HCT116 (cell line): ENCODE results near the gene IL3RA. TPM values are rescaled to one million over a fixed set of nuclear protein-coding genes. Genes with fewer than 3 reads are reported as not detected.
A peak's percentile ranks its signal among the peaks of the same experiment; 100 is the strongest.

Source experiments
- ATAC-seq: fragments of 200-7000 bp; cut with Tn5 transposase; 2 replicates; pipeline ENCODE4 v1.9.1; 2020; ENCODE audit warnings: mild to moderate bottlenecking, moderate library complexity
- BruUV-seq: library from RNA; stranded (reverse); fragments of 400-500 nt; replicated peaks from 2 replicates; lab custom pipeline; 2021; lab: Mats Ljungman, UMichigan
- CTCF ChIA-PET: fragments of 300-600 bp; sonication (Branson Sonifier 250); formaldehyde crosslinking; loops from one replicate; lab custom pipeline; 2021; ENCODE audit warnings: antibody characterized with exemption; lab: Charles Lee
- POLR2A ChIA-PET: fragments of 300-600, 350-600 bp; sonication (Branson Sonifier 250); formaldehyde crosslinking; loops from one replicate; lab custom pipeline; 2021; ENCODE audit warnings: antibody characterized with exemption; lab: Charles Lee
- RAD21 ChIA-PET, 2 experiments: fragments of 300-600 bp; sonication (Branson Sonifier 250); formaldehyde crosslinking; loops; one replicate each; lab custom pipeline; 2023; ENCODE audit warnings: low total read pairs in 2 of 2; ENCODE audit not compliant: uncharacterized antibody in 2 of 2, unreplicated experiment in 2 of 2, low non-redundant PET in 1 of 2; lab: Charles Lee
- DNase-seq: peaks from one replicate; pipeline ENCODE4 v3.0.0-alpha.2; 2010; ENCODE audit warnings: low read depth, low spot score
- H2AFZ ChIP-seq: fragments of 200-600 bp; shearing (Covaris generic), sonication (generic); 2 replicates; pipeline ENCODE4 v1.6.1; 2017; ENCODE audit warnings: low read depth, mixed run types, mixed read lengths, antibody characterized with exemption, low read length; ENCODE audit not compliant: poor library complexity, severe bottlenecking
- H3K27ac ChIP-seq: 2 replicates; pipeline ENCODE4 v1.5.1; 2012; ENCODE audit warnings: low read depth, low read length
- H3K27me3 ChIP-seq: fragments of 200-600 bp; sonication (generic); 2 replicates; pipeline ENCODE4 v1.6.1; 2016; ENCODE audit warnings: mixed run types, low read length, mixed read lengths; ENCODE audit not compliant: insufficient read depth
- H3K36me3 ChIP-seq, 2 experiments: fragments of 200-500 bp in 1 of 2; fragments of 200-600 bp in 1 of 2; sonication (Bioruptor generic) in 1 of 2; sonication (generic) in 1 of 2; 2 replicates each; pipeline versions ENCODE4 v1.5.1 to v1.6.1; 2014 to 2016; ENCODE audit warnings: low read length in 2 of 2, inconsistent platforms in 1 of 2, mixed read lengths in 1 of 2, mixed run types in 1 of 2; ENCODE audit not compliant: insufficient read depth in 2 of 2, control insufficient read depth in 1 of 2
- H3K4me1 ChIP-seq, 2 experiments: fragments of 200-600 bp in 1 of 2; sonication (generic) in 1 of 2; 2 replicates each; pipeline versions ENCODE4 v1.5.1 to v1.6.1; 2012 to 2017; ENCODE audit warnings: low read length in 2 of 2, inconsistent platforms in 1 of 2, mild to moderate bottlenecking in 1 of 2, mixed read lengths in 1 of 2, mixed run types in 1 of 2, moderate library complexity in 1 of 2; ENCODE audit not compliant: insufficient read depth in 2 of 2, control insufficient read depth in 1 of 2
- H3K4me2 ChIP-seq: fragments of 200-600 bp; sonication (generic); 2 replicates; pipeline ENCODE4 v1.6.1; 2017; ENCODE audit warnings: mixed run types, low read length, mixed read lengths
- H3K4me3 ChIP-seq, 2 experiments: fragments of 200-600 bp in 1 of 2; sonication (generic) in 1 of 2; replicated peaks in 1 of 2; 2 replicates each; pipeline ENCODE4 v1.5.1; 2011 to 2016; ENCODE audit warnings: low read length in 2 of 2, control low read depth in 1 of 2, low read depth in 1 of 2, mild to moderate bottlenecking in 1 of 2, mixed read lengths in 1 of 2, mixed run types in 1 of 2
- H3K79me2 ChIP-seq: fragments of 200-600 bp; sonication (generic); 2 replicates; pipeline ENCODE4 v1.6.1; 2017; ENCODE audit warnings: mild to moderate bottlenecking, mixed run types, low read length, moderate library complexity, mixed read lengths; ENCODE audit not compliant: insufficient read depth
- H3K9ac ChIP-seq: fragments of 200-600 bp; sonication (generic); 2 replicates; pipeline ENCODE4 v1.6.1; 2016; ENCODE audit warnings: low read length, mixed read lengths
- H3K9me2 ChIP-seq: fragments of 200-600 bp; sonication (generic), shearing (Covaris generic); 2 replicates; pipeline ENCODE4 v1.6.1; 2017; ENCODE audit warnings: mixed run types, mild to moderate bottlenecking, moderate library complexity; ENCODE audit not compliant: insufficient read depth
- H3K9me3 ChIP-seq, 2 experiments: fragments of 200-500 bp in 1 of 2; fragments of 200-600 bp in 1 of 2; sonication (Bioruptor generic) in 1 of 2; sonication (generic) in 1 of 2; 2 replicates each; pipeline ENCODE4 v1.6.1; 2014 to 2017; ENCODE audit warnings: low read length in 2 of 2, mixed read lengths in 2 of 2, inconsistent platforms in 1 of 2, low read depth in 1 of 2, mild to moderate bottlenecking in 1 of 2, mixed run types in 1 of 2, moderate library complexity in 1 of 2; ENCODE audit not compliant: control insufficient read depth in 1 of 2, insufficient read depth in 1 of 2
- H4K20me1 ChIP-seq: fragments of 200-600 bp; sonication (generic), shearing (Covaris generic); 2 replicates; pipeline ENCODE4 v1.6.1; 2017; ENCODE audit warnings: mixed run types, mild to moderate bottlenecking, moderate library complexity; ENCODE audit not compliant: insufficient read depth
- CEBPB ChIP-seq: IDR thresholded peaks from 2 replicates; pipeline ENCODE4 v1.6.1; 2012; ENCODE audit warnings: low read depth
- POLR2AphosphoS5 ChIP-seq: IDR thresholded peaks from 2 replicates; pipeline ENCODE4 v1.6.1; 2011; ENCODE audit warnings: mild to moderate bottlenecking, low read depth, low read length, moderate library complexity
- RAD21 ChIP-seq: IDR thresholded peaks from 2 replicates; pipeline ENCODE4 v1.6.1; 2012; ENCODE audit warnings: low read depth, mild to moderate bottlenecking
- SIN3A ChIP-seq: IDR thresholded peaks from 2 replicates; pipeline ENCODE4 v1.6.1; 2012; ENCODE audit warnings: low read depth
- ZFX ChIP-seq: fragments of 450-650 bp; IDR thresholded peaks from 2 replicates; pipeline ENCODE4 v1.6.1; 2017
- intact Hi-C: fragments of 100-400 bp; cut with micrococcal nuclease; formaldehyde crosslinking; loops from 2 replicates; pipeline ENCODE4 v1.10.0; 2022
- total RNA-seq: library from RNA; stranded (reverse); gene quantifications from one replicate; pipeline ENCODE4 v1.2.1, GENCODE V29; 2021; ENCODE audit not compliant: unreplicated experiment
- TF ChIP-seq, protein P1 (sequence below), 3 experiments: fragments of 200-600 bp in 1 of 3; sonication (generic) in 1 of 3; IDR thresholded peaks in 2 of 3; conservative IDR thresholded peaks in 1 of 3; 2 replicates each; pipeline ENCODE4 v1.5.1; 2012 to 2017; ENCODE audit warnings: low read depth in 2 of 3, low read length in 2 of 3, antibody characterized with exemption in 1 of 3, borderline replicate concordance in 1 of 3, control low read depth in 1 of 3, mild to moderate bottlenecking in 1 of 3, mixed read lengths in 1 of 3, mixed run types in 1 of 3, moderate library complexity in 1 of 3; ENCODE audit not compliant: insufficient read depth in 1 of 3
- TF ChIP-seq, protein P2 (sequence below): IDR thresholded peaks from 2 replicates; pipeline ENCODE4 v1.6.1; 2012
- TF ChIP-seq, protein P3 (sequence below): IDR thresholded peaks from 2 replicates; pipeline ENCODE4 v1.6.1; 2011; ENCODE audit warnings: mild to moderate bottlenecking, low read length, moderate library complexity; ENCODE audit not compliant: insufficient replicate concordance; ENCODE audit errors: extremely low read depth

Gene IL3RA
- total RNA-seq, 1 experiment from 2014 or later, result not detected

DNA sequence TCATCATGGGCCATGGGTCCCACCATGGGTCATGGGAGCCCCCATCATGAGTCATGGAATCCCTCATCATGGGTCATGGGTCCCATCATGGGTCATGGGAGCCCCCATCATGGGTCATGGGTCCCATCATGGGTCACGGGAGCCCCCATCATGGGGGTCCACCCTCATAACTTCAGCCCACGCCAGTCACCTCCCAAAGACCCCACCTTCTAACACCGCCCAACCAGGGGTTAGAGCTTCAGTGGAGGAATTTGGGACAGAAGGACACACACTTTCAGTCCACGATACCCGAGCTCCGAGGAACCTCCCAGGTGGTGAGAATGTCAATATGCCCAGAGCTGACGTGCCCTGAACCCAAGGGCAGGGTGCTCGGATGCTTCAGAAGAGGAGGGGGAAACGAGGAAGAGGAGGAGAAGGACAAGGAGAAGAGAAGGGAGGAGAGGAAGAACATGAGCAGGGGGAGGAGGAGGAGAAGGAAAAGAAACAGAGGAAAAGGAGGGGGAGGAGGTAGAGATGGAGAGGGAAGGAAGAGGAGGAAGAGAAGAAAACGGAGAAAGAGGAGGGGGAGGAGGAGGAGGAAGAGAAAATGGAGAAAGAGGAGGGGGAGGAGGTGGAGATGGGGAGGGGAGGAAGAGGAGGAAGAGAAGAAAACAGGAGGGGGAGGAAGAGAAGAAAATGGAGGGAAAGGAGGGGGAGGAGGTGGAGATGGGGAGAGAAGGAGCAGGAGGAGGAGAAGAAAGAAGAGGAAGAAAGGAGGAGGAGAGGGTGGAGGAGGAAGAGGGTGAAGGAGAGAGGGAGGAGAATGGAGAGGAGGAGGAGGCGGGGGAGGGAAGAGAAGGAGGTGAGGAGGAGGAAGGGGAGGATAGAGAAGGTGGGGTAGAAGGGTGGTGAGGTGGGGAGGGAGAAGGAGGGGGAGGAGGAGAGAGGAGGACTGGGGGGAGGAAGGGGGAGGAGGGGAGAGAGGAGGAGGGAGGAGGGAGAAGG, 17.7 kb downstream of the IL3RA start:
- TF ChIP-seq ZFX (no peak), POLR2AphosphoS5 (no peak), CEBPB (no peak), RAD21 (no peak), SIN3A (no peak)
- TF ChIP-seq, protein P1, sequence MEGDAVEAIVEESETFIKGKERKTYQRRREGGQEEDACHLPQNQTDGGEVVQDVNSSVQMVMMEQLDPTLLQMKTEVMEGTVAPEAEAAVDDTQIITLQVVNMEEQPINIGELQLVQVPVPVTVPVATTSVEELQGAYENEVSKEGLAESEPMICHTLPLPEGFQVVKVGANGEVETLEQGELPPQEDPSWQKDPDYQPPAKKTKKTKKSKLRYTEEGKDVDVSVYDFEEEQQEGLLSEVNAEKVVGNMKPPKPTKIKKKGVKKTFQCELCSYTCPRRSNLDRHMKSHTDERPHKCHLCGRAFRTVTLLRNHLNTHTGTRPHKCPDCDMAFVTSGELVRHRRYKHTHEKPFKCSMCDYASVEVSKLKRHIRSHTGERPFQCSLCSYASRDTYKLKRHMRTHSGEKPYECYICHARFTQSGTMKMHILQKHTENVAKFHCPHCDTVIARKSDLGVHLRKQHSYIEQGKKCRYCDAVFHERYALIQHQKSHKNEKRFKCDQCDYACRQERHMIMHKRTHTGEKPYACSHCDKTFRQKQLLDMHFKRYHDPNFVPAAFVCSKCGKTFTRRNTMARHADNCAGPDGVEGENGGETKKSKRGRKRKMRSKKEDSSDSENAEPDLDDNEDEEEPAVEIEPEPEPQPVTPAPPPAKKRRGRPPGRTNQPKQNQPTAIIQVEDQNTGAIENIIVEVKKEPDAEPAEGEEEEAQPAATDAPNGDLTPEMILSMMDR (IDR thresholded peaks at IDR 0.05 in 2 of 3, conservative IDR thresholded peaks at IDR 0.05 in 1 of 3; ENCODE audit: borderline replicate concordance in 1 of 3, insufficient read depth in 1 of 3, low read depth in 2 of 3, low read length in 2 of 3), result no peak
- TF ChIP-seq, protein P2, sequence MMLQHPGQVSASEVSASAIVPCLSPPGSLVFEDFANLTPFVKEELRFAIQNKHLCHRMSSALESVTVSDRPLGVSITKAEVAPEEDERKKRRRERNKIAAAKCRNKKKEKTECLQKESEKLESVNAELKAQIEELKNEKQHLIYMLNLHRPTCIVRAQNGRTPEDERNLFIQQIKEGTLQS, result no peak
- TF ChIP-seq, protein P3, sequence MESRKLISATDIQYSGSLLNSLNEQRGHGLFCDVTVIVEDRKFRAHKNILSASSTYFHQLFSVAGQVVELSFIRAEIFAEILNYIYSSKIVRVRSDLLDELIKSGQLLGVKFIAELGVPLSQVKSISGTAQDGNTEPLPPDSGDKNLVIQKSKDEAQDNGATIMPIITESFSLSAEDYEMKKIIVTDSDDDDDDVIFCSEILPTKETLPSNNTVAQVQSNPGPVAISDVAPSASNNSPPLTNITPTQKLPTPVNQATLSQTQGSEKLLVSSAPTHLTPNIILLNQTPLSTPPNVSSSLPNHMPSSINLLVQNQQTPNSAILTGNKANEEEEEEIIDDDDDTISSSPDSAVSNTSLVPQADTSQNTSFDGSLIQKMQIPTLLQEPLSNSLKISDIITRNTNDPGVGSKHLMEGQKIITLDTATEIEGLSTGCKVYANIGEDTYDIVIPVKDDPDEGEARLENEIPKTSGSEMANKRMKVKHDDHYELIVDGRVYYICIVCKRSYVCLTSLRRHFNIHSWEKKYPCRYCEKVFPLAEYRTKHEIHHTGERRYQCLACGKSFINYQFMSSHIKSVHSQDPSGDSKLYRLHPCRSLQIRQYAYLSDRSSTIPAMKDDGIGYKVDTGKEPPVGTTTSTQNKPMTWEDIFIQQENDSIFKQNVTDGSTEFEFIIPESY, result no peak
- intact Hi-C loops, result no loop called here

More for the DNA sequence above, 17.7 kb downstream of the IL3RA start:
- Histone ChIP-seq H3K4me1 (no peaks in the 10 kb centered on the region), H3K4me3 (no peak overlapping the region), H3K36me3 (no peaks in the 10 kb centered on the region), H3K9me3 (no peaks in the 10 kb centered on the region), H3K27ac (no peak overlapping the region), H3K27me3 (no peaks in the 10 kb centered on the region), H3K4me2 (no peak overlapping the region), H2AFZ (no peak overlapping the region), H3K9me2 (no peaks in the 10 kb centered on the region), H4K20me1 (no peaks in the 10 kb centered on the region), H3K79me2 (no peaks in the 10 kb centered on the region), H3K9ac (no peak overlapping the region)
- CTCF ChIA-PET, result no interaction called here
- POLR2A ChIA-PET, result no interaction called here
- RAD21 ChIA-PET, result no interaction called here
- ATAC-seq, result peak; percentile 22; the same call in 1 of the 2 replicates
- no TSS peak for BruUV-seq
- DNase-seq, result no peak
